Measurements from ENCODE around the gene KLHL18.
"Not testable (repeated sequence)": the region's sequence is repeated elsewhere in the genome, so short reads cannot be mapped to it uniquely, and the experiment has no call there.

Gene KLHL18

DNA sequence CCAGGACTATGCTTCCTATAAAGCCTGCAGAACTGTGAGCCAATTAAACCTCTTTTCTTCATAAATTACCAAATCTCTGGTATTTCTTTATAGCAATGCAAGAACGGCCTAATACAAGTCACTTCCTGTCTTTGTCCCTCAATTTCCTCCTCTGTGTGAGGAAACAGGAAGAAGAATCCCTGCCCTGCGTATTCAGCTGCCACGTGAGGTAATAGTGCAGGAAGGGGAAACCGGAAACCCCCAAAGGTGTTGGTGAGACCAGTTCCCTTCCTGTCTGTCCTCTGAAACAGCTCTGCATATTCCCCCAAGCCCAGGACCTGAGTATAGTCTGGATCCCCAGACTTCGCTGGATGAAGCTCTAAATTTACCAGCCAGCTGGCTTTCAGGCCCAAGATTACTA is 80.0 kb downstream of the KLHL18 start:
- no peak for DNase-seq (ENCODE audit: low spot score)

- DNase-seq (ENCODE audit: low spot score) = no peak
Measured at GRCh38 chr3:47365213-47366153, 82.7 kb downstream of the KLHL18 start.

GRCh38 chr3:47366833-47367232 is 84.1 kb downstream of the KLHL18 start:
- DNase-seq (ENCODE audit: low spot score) = no peak

- no peak for DNase-seq (ENCODE audit: low spot score)
Measured at GRCh38 chr3:47367631-47368030, 84.9 kb downstream of the KLHL18 start.

GRCh38 chr3:47370020-47370419 is 87.3 kb downstream of the KLHL18 start:
- DNase-seq (ENCODE audit: low spot score) = not testable (repeated sequence)

GRCh38 chr3:47370887-47371697 is 88.3 kb downstream of the KLHL18 start:
- no peak for DNase-seq (ENCODE audit: low spot score)

GRCh38 chr3:47374587-47374986 is 91.8 kb downstream of the KLHL18 start:
- DNase-seq (ENCODE audit: low spot score) = no peak

DNA sequence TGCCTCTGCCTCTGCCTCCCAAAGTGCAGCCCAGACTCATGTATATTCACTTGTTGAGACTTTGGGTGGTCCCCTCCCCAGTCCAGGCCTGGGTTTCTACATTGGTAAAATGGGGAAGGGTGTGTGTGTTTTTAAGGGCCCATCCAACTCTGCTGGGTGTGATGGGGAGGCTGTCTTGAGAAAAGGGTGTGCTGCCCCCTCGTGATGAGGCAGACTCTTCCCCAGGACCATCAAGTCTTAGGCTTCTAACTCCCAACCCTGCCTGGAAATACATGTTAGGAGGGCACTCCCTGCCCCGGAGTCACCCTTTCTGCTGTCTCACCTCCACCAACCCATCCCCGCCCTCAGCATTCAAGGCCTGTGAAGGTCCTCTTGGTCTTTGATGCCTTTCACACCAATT is 93.6 kb downstream of the KLHL18 start:
- DNase-seq (ENCODE audit: low spot score) = no peak

DNA sequence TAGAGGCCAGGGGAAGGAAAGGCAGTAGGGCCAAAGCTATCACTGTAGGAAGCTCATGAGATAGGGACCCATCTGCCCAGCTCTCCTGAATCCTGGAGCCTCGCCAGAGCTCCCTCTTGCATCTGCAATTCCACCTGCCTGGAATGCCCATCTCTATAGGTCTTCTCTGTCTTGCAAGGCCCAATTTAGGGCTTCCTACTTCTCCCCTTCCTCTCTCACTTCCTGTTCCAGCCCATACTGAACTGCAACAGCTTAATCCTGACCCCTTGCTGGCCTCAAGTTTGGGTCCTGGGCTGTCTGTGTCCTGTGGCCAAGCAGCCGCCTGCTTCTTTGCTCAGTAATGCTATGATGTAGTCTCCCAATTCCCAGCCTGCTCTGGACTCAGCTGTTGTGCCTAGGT is 94.4 kb downstream of the KLHL18 start:
- peak; percentile 16 for DNase-seq (ENCODE audit: low spot score)

- DNase-seq (ENCODE audit: low spot score) = no peak
Measured at GRCh38 chr3:47378869-47379268, 96.1 kb downstream of the KLHL18 start.

- no peak for DNase-seq (ENCODE audit: low spot score)
Measured at GRCh38 chr3:47379411-47379899, 96.7 kb downstream of the KLHL18 start.

DNA sequence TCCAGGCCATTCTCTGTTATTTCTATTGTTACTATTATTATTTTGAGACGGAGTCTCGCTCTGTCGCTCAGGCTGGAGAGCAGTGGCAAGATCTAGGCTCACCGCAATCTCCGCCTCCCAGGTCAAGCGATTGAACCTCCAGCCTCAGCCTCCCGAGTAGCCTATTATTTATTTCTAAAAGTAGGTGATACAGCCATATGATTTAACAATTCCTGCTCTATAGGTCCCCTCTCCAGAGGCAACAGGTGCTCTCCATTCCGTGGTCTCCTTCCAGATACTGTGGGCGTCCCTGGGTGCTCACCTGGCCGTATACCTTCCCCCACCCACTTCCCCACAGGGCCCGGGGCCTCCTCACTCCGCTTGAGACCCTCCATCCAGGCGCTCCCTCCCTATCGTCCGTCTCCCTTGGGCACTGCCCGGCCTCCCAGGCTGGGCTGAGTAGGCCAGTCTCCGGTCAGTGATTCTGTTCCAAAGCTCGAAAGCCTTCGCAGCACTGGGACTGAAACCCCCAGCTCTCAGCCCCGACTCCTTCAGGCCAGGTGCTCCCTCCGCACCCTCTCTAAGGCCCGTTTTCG is 97.4 kb downstream of the KLHL18 start:
- DNase-seq (ENCODE audit: low spot score) = no peak

GRCh38 chr3:47380601-47381316 is 98.0 kb downstream of the KLHL18 start, which contains the start of gene PTPN23:
TSS of gene PTPN23 (plus strand) at chr3:47381021. CDS start at chr3:47381097, 76 bp downstream.
- peak; percentile 98 for DNase-seq (ENCODE audit: low spot score)

DNA sequence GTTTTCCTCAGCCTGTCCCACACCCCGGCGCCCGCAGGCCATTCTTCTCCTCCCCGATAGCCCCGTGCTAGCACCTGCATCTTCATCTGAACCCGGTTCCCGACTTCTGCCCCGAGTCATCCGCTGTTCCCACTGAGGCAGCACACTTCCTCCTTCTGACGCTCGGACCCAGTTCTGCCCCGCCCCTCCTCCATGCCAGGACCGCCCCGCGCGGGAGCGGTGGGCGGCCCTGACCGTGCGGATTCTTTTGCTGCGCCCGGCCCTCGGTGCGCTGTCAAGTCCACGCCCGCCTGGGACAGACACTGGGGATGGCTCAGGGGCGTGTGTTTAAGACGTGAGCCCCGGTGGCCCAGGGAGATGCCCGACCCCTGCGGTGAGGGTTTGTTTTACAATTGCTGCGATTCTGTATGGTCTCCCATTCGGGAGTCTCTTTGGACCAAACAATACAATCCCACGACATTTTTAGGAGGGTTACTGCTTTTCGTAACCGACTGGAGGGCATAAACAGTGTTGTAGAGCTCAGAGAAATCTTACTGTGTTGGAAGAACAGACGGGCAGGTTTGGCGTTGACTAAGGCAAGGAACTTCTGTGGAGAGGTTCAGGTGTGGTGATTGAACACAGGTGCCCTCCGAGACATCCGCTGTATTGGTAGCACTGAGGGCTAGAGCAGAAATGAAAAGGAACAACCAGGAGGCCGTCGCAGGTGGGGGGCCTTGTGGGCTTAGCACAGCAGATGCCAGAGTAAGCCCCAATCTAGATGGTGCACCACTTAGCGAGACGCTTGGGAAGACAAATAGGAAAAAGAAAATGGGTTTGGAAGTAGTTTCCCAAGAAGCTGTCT is 98.8 kb downstream of the KLHL18 start:
- peak; percentile 68 for DNase-seq (ENCODE audit: low spot score)

DNA sequence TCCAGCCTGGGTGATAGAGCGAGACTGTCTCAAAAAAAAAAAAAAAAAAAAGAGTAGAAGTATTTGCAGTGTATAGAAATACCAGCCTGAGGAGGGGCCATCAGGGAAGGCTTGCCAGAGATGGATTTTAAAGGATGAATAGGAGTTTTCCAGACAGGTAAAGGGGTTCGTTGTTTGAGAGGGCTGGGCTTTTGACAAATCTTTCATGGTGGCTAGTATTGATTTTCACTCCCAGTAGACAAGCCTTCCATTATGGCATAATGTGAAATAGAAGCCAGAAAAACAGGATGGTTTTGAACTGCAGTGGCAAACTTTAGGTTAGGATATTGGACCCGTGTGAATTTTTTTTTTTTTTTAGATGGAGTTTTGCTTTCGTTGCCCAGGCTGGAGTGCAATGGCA is 101.7 kb downstream of the KLHL18 start:
- no peak for DNase-seq (ENCODE audit: low spot score)

DNA sequence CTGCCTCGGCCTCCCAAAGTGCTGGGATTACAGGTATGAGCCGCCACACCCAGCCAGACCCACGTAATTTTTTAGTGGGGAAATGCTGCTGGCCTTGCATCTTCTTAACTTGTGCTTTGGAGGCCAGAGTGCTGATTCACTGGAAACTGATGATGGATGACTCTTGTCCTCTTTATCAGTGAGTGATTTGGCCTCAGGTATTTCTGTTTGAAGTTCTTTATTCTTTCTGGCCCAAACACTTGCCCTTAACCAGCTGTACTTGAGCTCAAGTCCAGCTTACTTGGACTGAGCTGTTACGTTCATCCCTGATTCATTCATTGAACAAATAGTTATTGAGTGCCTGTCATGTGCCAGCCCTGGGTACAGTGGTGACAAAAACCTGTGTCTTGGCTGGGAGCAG is 102.3 kb downstream of the KLHL18 start:
- no peak for DNase-seq (ENCODE audit: low spot score)

GRCh38 chr3:47385796-47386195 is 103.1 kb downstream of the KLHL18 start:
- no peak for DNase-seq (ENCODE audit: low spot score)

DNA sequence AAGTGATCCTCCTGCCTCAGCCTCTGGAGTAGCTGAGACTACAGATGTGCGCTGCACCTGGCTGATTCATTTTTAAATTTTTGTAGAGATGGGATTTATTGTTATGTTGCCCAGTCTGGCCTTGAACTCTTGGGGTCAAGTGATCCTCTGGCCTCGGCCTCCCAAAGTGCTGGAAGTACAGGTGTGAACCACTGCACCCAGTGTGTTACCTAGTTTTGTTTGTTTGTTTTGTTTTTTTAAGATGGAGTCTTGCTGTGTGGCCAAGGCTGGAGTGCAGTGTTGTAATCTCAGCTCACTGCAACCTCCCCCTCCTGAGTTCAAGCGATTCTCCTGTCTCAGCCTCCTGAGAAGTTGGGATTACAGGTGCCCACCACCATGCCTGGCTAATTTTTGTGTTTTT is 110.2 kb downstream of the KLHL18 start:
- no peak for DNase-seq (ENCODE audit: low spot score)

DNA sequence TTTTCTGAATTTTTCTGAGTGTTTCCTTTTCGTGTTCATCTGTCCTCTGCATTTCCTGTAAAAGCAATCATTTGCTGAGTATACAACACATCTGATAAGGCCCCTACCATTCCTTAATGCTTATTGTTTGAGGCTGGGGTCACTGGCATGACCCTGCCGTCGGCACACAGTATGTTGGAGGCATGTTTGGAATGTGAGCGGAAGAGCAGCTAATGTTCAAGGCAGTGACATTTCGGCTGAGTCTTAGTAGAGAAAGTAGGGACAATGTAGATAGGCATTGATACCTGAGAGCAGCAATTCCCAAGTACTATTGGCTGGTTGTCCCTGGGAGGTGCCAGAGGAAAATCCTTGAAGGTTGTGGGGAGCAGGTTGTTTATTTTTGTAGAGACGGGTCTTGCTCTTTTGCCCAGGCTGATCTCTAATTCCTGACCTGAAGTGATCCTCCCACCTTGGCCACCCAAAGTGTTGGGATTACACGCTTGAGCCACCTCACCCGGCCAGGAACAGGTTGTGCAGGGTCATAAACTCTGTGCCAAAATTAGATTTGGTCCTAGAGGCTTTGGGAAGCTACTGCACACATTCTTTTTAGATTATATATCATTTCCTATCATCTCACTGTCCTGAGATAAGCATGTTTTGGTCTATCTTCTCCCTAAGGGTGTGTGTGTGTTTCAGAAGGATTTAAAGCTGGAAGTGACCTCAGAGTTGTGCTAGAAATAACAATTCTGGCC is 111.6 kb downstream of the KLHL18 start:
- no peak for DNase-seq (ENCODE audit: low spot score)

DNA sequence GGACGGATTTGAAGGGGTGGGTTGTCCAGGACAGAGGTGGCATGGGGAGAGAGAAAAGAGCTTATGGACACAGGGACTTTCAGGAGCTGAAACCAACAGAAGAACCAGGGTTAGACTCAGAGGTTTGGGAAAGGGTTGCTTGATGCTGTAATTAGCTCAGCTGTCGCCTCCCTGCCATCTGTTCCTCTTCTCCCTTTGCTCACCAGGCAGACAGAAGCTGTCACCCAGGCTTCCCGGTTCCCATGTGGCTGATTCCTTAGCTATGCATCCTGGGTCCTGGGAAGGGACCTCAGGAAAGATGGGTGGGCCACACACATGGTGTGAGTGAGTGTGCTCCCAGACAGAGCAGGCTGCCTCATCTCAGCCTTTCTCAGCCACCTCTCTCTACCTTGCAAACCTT is 112.1 kb downstream of the KLHL18 start:
- no peak for DNase-seq (ENCODE audit: low spot score)
